Putamen (tissue), 1 donor: ENCODE measurements around the gene EGR4.
"Not testable (repeated sequence)": the region's sequence is repeated elsewhere in the genome, so short reads cannot be mapped to it uniquely, and the experiment has no call there.

Experiments used
- DNase-seq: peaks from one replicate; pipeline ENCODE4 v3.0.0-alpha.2; 2016; ENCODE audit warnings: low spot score

EGR4 gene

GRCh38 chr2:73263540-73264331, 29.6 kb downstream of the EGR4 start:
- DNase-seq: no peak

- not testable (repeated sequence) for DNase-seq
Measured at GRCh38 chr2:73262691-73263429, 30.5 kb downstream of the EGR4 start.

- DNase-seq: no peak
Measured at GRCh38 chr2:73262108-73262651, 31.2 kb downstream of the EGR4 start.

- DNase-seq: no peak
Measured at GRCh38 chr2:73260338-73260984, 32.9 kb downstream of the EGR4 start.

- DNase-seq: no peak
Measured at GRCh38 chr2:73259704-73260337, 33.5 kb downstream of the EGR4 start.

- DNase-seq: no peak
Measured at GRCh38 chr2:73259276-73259675, 34.1 kb downstream of the EGR4 start.

GRCh38 chr2:73258913-73259215, 34.5 kb downstream of the EGR4 start:
- no peak for DNase-seq

- no peak for DNase-seq
Measured at GRCh38 chr2:73258186-73258912, 35.0 kb downstream of the EGR4 start.

GRCh38 chr2:73257425-73258125, 35.8 kb downstream of the EGR4 start:
- DNase-seq: no peak

GRCh38 chr2:73257021-73257420, 36.3 kb downstream of the EGR4 start:
- no peak for DNase-seq

- no peak for DNase-seq
Measured at GRCh38 chr2:73256618-73256922, 36.8 kb downstream of the EGR4 start.

- no peak for DNase-seq
Measured at GRCh38 chr2:73255907-73256617, 37.3 kb downstream of the EGR4 start.

- DNase-seq: no peak
Measured at GRCh38 chr2:73255007-73255644, 38.2 kb downstream of the EGR4 start.

GRCh38 chr2:73254343-73255006, 38.9 kb downstream of the EGR4 start:
- DNase-seq: no peak

GRCh38 chr2:73253901-73254300, 39.4 kb downstream of the EGR4 start:
- DNase-seq: no peak

- no peak for DNase-seq
Measured at GRCh38 chr2:73253400-73253799, 39.9 kb downstream of the EGR4 start.

- DNase-seq: no peak
Measured at GRCh38 chr2:73252238-73253027, 40.9 kb downstream of the EGR4 start.
